Kidney (tissue), 14 donors: ENCODE measurements around the gene TP53BP2. TPM values are rescaled to one million over a fixed set of nuclear protein-coding genes. Genes with fewer than 3 reads are reported as not detected.

ENCODE experiments used
- DNase-seq, 5 donors: peaks; one replicate each; pipeline ENCODE4 v3.0.0-alpha.2; 2013 to 2020
- FAIRE-seq: peaks from 2 replicates; lab custom pipeline; 2012; peaks lifted over from hg19 to GRCh38; lab: Jason Lieb, UNC
- H3K27ac ChIP-seq, 2 donors: one replicate each; pipeline ENCODE4 v1.7.0; 2013; ENCODE audit warnings: low read depth in 2 of 2, low read length in 2 of 2, inconsistent platforms in 1 of 2
- H3K27me3 ChIP-seq: one replicate; pipeline ENCODE4 v1.7.1; 2013; ENCODE audit warnings: low read length, inconsistent platforms; ENCODE audit not compliant: control insufficient read depth, insufficient read depth
- H3K36me3 ChIP-seq, 3 donors: one replicate each; pipeline versions ENCODE4 v1.7.0 to v1.7.1; 2013; ENCODE audit warnings: low read length in 3 of 3, control low read depth in 1 of 3, inconsistent platforms in 1 of 3; ENCODE audit not compliant: insufficient read depth in 3 of 3, control insufficient read depth in 2 of 3
- H3K4me1 ChIP-seq, 3 donors: one replicate each; pipeline versions ENCODE4 v1.7.0 to v1.7.1; 2013; ENCODE audit warnings: low read length in 3 of 3, inconsistent platforms in 1 of 3, low read depth in 1 of 3; ENCODE audit not compliant: control insufficient read depth in 2 of 3, insufficient read depth in 2 of 3
- H3K4me3 ChIP-seq, 3 donors: one replicate each; pipeline versions ENCODE4 v1.7.0 to v1.8.1; 2013; ENCODE audit warnings: low read length in 3 of 3, control low read depth in 1 of 3, inconsistent platforms in 1 of 3
- H3K9ac ChIP-seq, 3 donors: one replicate each; pipeline versions ENCODE4 v1.7.0 to v1.7.1; 2013; ENCODE audit warnings: low read length in 3 of 3, control low read depth in 1 of 3, inconsistent platforms in 1 of 3
- H3K9me3 ChIP-seq, 3 donors: one replicate each; pipeline versions ENCODE4 v1.7.0 to v1.7.1; 2013; ENCODE audit warnings: low read length in 3 of 3, control low read depth in 1 of 3, inconsistent platforms in 1 of 3; ENCODE audit not compliant: control insufficient read depth in 2 of 3, insufficient read depth in 1 of 3
- intact Hi-C: fragments of 100-400 bp; cut with DNase I; formaldehyde crosslinking; loops from one replicate; pipeline ENCODE4 v1.11.1; 2022
- polyA plus RNA-seq: library from polyadenylated mRNA; stranded (reverse); fragments of 350-450 nt; fragmentation: Illumina TruSeq; extraction: RNeasy Lipid Tissue Mini Kit (QIAGEN cat#74804); gene quantifications from one replicate; pipeline ENCODE4 v1.2.3, GENCODE V29; 2014; ENCODE audit warnings: low read depth, low replicate concordance; ENCODE audit not compliant: insufficient read depth
- total RNA-seq: library from RNA; stranded (reverse); fragmentation: NEBNext Ultra II Directional; extraction: Animal tissue kit (Norgen Biotek cat#: 25700); gene quantifications from one replicate; pipeline ENCODE4 v1.2.1, GENCODE V29; 2021
- TF ChIP-seq, protein P1 (sequence below): IDR thresholded peaks from 3 replicates; pipeline ENCODE4 v1.5.1; 2012; ENCODE audit warnings: mild to moderate bottlenecking, moderate library complexity, borderline replicate concordance; ENCODE audit not compliant: insufficient read depth; ENCODE audit errors: extremely low read depth
- donor health status: control.
- donor health status: control.
- donor health status: control.
- donor health status: control.
- donor health status: control.
- donor health status: DM: yes; HTN: yes; CAD: no.
- donor health status: Normal renal cell carcinoma (clear cell type).

The TP53BP2 gene
- total and polyA plus RNA-seq, 2 donors from 2014 or later: 10.3 to 45.9 TPM

DNA sequence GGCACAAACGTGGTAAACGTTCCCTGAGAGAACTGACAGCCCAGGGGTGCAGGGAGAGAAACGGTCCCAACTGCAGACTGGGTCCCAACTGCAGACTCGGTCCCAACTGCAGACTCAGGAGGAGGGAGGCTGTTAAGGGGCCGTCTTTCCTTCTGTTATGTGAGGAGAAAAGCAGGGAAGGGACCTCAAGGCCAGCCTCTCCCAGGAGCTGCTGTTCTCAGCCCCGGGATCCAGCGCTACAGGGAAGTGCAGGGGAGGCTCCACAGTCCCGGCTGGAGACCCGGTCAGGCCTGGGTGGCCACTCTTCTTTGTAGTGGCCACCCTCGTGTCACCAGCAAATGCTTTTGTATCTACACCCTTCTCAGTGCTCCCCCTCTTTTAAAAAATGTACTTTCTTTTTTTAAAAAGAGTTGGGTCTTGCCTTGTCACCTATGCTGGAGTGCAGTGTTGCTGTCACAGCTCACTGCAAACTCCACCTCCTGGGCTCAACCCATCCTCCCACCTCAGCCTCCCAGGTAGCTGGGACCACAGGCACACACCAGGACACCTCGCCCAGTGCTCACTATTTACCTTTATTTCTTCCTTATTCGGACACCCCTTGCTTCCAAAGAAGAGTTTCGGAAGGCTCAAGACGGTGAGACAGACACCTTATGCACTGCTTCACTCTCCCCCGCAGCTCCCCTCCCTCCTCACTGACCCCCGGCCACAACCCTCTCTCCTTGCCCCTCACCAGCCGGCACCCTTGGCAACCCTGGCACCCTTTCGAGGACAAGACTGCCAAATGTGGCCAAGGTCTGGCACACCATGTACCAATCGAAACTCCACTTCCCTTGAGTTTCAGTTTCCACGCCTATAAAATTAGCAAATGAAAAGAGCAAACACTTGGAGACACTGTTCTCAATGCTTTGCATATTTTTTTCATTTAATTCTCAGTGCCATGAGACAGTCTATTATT is 111.6 kb downstream of the TP53BP2 start:
- FAIRE-seq (no peak), DNase-seq (no peak)
- intact Hi-C loops: no loop called here
- peaks cover 9 to 38% (median 32%) of the 10 kb centered on the region in 3 donors for H3K4me1 ChIP-seq
- H3K9me3 ChIP-seq: no peaks in the 10 kb centered on the region
- peak overlapping the region in 2 of 3 donors; percentile 20 to 72 for H3K9ac ChIP-seq
- no peak overlapping the region for H3K4me3 ChIP-seq
- peak overlapping the region; percentile 68 to 75 for H3K27ac ChIP-seq
- no peaks in the 10 kb centered on the region for H3K27me3 ChIP-seq
- TF ChIP-seq, protein P1, sequence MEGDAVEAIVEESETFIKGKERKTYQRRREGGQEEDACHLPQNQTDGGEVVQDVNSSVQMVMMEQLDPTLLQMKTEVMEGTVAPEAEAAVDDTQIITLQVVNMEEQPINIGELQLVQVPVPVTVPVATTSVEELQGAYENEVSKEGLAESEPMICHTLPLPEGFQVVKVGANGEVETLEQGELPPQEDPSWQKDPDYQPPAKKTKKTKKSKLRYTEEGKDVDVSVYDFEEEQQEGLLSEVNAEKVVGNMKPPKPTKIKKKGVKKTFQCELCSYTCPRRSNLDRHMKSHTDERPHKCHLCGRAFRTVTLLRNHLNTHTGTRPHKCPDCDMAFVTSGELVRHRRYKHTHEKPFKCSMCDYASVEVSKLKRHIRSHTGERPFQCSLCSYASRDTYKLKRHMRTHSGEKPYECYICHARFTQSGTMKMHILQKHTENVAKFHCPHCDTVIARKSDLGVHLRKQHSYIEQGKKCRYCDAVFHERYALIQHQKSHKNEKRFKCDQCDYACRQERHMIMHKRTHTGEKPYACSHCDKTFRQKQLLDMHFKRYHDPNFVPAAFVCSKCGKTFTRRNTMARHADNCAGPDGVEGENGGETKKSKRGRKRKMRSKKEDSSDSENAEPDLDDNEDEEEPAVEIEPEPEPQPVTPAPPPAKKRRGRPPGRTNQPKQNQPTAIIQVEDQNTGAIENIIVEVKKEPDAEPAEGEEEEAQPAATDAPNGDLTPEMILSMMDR: no peak
- no peaks in the 10 kb centered on the region for H3K36me3 ChIP-seq

DNA sequence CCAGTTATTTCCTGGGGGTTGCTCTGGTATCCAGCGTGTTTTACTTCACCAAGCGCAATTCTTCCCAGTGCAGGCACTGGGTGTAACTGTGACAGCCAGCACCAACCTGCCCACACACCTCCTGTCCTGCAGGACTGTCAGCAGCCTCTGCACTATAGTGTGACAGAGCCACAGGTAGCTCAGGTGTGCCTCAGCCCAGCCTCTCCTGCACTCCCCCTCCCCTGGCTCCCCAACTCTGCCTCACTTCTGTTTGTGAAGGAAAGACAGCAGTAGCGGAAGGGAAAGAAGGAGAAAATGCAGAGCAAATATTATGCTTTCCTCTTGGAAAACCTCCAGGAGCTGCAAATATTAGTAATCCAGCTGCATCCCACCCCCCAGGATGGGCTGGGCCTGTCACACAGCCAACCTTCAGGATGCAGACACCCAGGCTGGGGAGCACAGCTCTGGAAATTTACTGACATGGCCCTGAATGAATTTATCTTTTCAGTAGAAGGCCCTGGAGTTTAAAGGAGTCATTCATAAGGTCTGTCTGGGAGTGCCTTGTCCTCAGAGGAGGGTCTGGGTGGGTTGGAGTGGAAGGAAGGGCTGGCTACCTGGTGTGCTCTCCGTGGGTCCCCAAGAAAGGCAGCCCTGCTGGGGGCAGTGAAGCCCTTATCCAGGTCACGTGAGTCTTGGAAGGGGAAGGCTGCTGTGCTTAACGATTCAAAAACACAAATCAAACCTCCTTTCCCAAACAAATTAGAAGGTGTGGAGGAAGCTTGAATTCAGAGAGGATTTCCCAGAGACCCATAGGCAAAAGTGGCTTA is 112.6 kb downstream of the TP53BP2 start:
- H3K27me3 ChIP-seq: no peaks in the 10 kb centered on the region
- DNase-seq (peak in 1 of 5 donors; percentile 23), FAIRE-seq (no peak)
- H3K9ac ChIP-seq: peak overlapping the region in 2 of 3 donors; percentile 20 to 72
- peak overlapping the region; percentile 68 to 75 for H3K27ac ChIP-seq
- TF ChIP-seq, protein P1: no peak
- H3K9me3 ChIP-seq: no peaks in the 10 kb centered on the region
- no peak overlapping the region for H3K4me3 ChIP-seq
- H3K4me1 ChIP-seq: peaks cover 9 to 42% (median 32%) of the 10 kb centered on the region in 3 donors
- intact Hi-C loops: no loop called here
- peaks cover 0 to 3% (median 0%) of the 10 kb centered on the region in 3 donors for H3K36me3 ChIP-seq

DNA sequence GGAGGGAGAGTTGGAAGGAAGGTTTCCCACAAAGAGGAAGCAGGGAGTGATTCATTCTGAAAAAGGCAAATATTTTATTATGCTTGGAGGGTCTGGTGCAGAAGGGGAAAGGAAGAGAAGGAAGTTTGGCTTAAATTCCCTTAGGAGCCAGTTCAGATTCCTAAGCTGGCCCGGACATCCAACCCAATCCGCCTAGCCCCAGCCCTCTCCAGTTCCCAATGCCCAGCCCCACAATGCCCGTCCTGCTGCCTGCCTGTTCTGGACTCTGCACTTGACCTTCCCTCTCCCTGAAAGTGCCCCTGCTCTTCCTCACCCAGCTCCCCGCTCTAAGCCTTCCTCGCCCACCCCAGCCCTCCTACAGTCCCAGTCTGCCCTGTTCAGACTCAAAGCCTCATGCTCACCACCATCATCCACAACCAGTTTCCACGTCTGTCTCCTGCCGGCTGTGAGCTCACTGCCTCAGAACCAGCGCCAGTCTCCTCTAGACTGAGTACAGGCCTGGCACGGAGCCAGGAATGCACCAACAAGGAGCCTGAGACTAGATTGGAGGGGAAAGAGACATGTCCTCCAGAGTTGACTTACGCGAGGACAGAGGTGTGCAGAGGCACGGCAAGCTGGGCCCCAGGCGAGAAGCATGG is 114.5 kb downstream of the TP53BP2 start:
- TF ChIP-seq, protein P1: no peak
- Histone ChIP-seq H3K9ac (peak overlapping the region in 1 of 3 donors; percentile 13), H3K4me1 (peaks cover 12 to 56% (median 46%) of the 10 kb centered on the region in 3 donors), H3K27ac (peak overlapping the region; percentile 83 to 87), H3K4me3 (peak overlapping the region in 2 of 3 donors; percentile 7 to 9), H3K9me3 (no peaks in the 10 kb centered on the region), H3K36me3 (peaks cover 0 to 3% (median 0%) of the 10 kb centered on the region in 3 donors), H3K27me3 (no peaks in the 10 kb centered on the region)
- DNase-seq (peak; percentile 56 to 94 (median 72)), FAIRE-seq (no peak)
- intact Hi-C loops: no loop called here
